ENCODE data around the gene PDGFD. TPM values are rescaled to one million over a fixed set of nuclear protein-coding genes. Genes with fewer than 3 reads are reported as not detected.

PDGFD gene
- total RNA-seq, 1 experiment from 2014 or later, result 1.7 TPM

DNA sequence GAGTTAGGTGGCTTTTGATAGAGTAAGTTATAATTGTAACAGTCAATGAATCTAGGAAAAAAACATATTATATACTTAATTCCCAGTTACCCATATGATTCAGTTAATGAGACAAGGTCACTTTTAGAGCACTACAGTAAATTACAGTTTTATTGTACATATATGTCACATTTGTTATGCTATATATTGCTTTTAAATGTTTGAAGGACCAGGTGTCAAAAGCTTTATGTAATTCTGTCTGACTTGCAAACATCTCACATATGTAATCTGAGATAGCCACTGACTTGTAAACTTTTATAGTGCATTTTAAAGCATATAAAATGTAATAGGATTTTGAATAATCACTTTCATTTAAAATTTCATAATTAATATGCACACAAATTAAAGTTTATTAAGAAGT is 36.7 kb upstream of the PDGFD start:
- Histone ChIP-seq H3K27me3 (ENCODE audit: insufficient read depth, low read length) (no peaks in the 10 kb centered on the region), H3K4me1 (ENCODE audit: insufficient read depth, low read length) (no peaks in the 10 kb centered on the region), H3K27ac (ENCODE audit: insufficient read length, low read depth, low read length) (no peak overlapping the region), H3K56ac (ENCODE audit: insufficient read length, low read depth, low read length) (no peak overlapping the region), H4K20me1 (ENCODE audit: control insufficient read depth, insufficient read depth, insufficient read length) (no peaks in the 10 kb centered on the region), H3T11ph (ENCODE audit: low read length) (no peak overlapping the region), H3K9ac (ENCODE audit: extremely low read depth, insufficient read length, low read length) (no peak overlapping the region), H3K79me2 (ENCODE audit: insufficient read depth, low read length) (no peaks in the 10 kb centered on the region), H4K91ac (ENCODE audit: insufficient read length, low read depth, low read length) (no peak overlapping the region), H3K14ac (ENCODE audit: insufficient read depth, low read length) (no peak overlapping the region), H3K23me2 (ENCODE audit: insufficient read length, low read depth, low read length, poor library complexity, severe bottlenecking) (no peaks in the 10 kb centered on the region), H3K4me2 (ENCODE audit: insufficient read depth, insufficient read length, low read length) (no peak overlapping the region), H2BK5ac (ENCODE audit: insufficient read length, low read length) (no peak overlapping the region), H3K23ac (ENCODE audit: insufficient read length, low read depth, low read length) (no peak overlapping the region), H3K4ac (ENCODE audit: low read depth, low read length) (no peak overlapping the region), H2BK15ac (ENCODE audit: low read depth, low read length) (no peak overlapping the region), H3K79me1 (ENCODE audit: insufficient read depth, low read depth, low read length, poor library complexity, severe bottlenecking) (no peaks in the 10 kb centered on the region), H4K8ac (replicated peaks; ENCODE audit: insufficient read length, low read depth, low read length) (no peak overlapping the region), H2BK120ac (ENCODE audit: low read depth, low read length, poor library complexity, severe bottlenecking) (no peak overlapping the region), H2AK5ac (ENCODE audit: insufficient read length, low read length) (no peak overlapping the region), H4K5ac (ENCODE audit: insufficient read length, low read depth, low read length) (no peak overlapping the region), H3K18ac (ENCODE audit: insufficient read length, low read depth, low read length) (no peak overlapping the region), H2BK20ac (ENCODE audit: low read depth, low read length, poor library complexity, severe bottlenecking) (no peak overlapping the region), H2BK12ac (ENCODE audit: insufficient read length, low read depth, low read length) (no peak overlapping the region), H3K9me3 (ENCODE audit: control insufficient read depth, low read depth, low read length) (no peaks in the 10 kb centered on the region), H2AFZ (ENCODE audit: low read length) (no peak overlapping the region)
- Mint-ChIP-seq H3K4me1 (peaks cover 0 to 2% of the 10 kb centered on the region in 2 experiments; a peak in 1 of 4 replicates), H3K36me3 (ENCODE audit: insufficient read depth in 1 of 3, low read depth in 3 of 3) (no peaks in the 10 kb centered on the region), H3K4me3 (no peak overlapping the region), H3K27me3 (ENCODE audit: low read depth) (no peaks in the 10 kb centered on the region), H3K27ac (no peak overlapping the region), H3K9me3 (no peaks in the 10 kb centered on the region; a peak in 2 of 5 replicates)
- no peak for DNase-seq
- TF ChIP-seq, protein P1, sequence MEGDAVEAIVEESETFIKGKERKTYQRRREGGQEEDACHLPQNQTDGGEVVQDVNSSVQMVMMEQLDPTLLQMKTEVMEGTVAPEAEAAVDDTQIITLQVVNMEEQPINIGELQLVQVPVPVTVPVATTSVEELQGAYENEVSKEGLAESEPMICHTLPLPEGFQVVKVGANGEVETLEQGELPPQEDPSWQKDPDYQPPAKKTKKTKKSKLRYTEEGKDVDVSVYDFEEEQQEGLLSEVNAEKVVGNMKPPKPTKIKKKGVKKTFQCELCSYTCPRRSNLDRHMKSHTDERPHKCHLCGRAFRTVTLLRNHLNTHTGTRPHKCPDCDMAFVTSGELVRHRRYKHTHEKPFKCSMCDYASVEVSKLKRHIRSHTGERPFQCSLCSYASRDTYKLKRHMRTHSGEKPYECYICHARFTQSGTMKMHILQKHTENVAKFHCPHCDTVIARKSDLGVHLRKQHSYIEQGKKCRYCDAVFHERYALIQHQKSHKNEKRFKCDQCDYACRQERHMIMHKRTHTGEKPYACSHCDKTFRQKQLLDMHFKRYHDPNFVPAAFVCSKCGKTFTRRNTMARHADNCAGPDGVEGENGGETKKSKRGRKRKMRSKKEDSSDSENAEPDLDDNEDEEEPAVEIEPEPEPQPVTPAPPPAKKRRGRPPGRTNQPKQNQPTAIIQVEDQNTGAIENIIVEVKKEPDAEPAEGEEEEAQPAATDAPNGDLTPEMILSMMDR (conservative IDR thresholded peaks at IDR 0.05), result no peak
